ENCODE data around the gene EFEMP2. TPM values are rescaled to one million over a fixed set of nuclear protein-coding genes. Genes with fewer than 3 reads are reported as not detected.

EFEMP2 gene
- total and polyA plus RNA-seq, 10 of the 15 experiments (the other 5 are each of a cell fraction or from before 2014, with no cell fraction given): 0.24 to 13.2 (median 1.3) TPM; not detected in 1

DNA sequence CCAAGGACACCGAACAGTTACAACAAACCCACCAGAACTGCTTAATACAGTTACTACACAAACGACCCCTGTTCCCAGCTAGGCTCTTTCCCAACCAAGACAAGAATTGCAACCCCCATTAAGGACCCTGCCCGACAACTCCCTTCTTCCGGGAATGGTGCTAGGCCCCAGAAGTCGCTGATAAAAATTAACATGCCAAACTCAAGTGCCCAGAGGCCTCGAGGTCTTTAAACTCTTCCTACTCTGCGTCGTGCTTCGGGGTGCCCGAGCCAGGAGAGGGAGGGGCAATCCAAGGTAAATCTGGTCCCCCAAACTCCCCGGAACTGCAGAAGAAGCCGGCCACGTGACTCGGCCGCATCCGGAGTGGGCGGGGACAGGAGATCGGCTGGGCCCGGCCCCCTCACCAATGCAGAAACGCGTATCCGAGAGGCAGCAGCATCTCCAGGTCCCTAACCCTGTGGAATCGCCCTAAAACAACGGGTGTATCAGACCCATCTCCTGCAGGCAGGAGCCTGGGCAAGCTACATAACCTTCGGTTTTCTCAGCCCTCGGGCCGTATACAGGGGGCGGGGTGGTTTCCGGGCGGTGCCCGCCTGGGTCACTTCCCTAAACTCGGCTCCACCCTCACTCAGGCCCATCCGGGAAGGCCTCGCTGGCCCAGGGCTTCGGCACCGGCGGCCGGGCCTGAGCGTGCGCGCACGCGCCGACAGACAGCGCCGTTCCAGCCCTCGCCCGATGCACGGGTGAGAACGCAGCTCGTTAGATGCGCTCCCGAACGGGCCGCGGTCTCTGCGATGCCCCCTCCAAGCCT lies 15.7 kb downstream of the EFEMP2 start (continued):
- TF ChIP-seq, protein P1, sequence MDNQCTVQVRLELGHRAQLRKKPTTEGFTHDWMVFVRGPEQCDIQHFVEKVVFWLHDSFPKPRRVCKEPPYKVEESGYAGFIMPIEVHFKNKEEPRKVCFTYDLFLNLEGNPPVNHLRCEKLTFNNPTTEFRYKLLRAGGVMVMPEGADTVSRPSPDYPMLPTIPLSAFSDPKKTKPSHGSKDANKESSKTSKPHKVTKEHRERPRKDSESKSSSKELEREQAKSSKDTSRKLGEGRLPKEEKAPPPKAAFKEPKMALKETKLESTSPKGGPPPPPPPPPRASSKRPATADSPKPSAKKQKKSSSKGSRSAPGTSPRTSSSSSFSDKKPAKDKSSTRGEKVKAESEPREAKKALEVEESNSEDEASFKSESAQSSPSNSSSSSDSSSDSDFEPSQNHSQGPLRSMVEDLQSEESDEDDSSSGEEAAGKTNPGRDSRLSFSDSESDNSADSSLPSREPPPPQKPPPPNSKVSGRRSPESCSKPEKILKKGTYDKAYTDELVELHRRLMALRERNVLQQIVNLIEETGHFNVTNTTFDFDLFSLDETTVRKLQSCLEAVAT (IDR thresholded peaks at IDR 0.05): 0 out of 2 replicates have a peak, but pooled peaks have one; percentile 51
- TF ChIP-seq KDM1A (IDR thresholded peaks at IDR 0.05; ENCODE audit: borderline replicate concordance): no peak
- TF ChIP-seq SMAD5 (IDR thresholded peaks at IDR 0.05; ENCODE audit: low read depth): peak; percentile 71; the same call in 1 of the 2 replicates
- TF ChIP-seq, protein P2, sequence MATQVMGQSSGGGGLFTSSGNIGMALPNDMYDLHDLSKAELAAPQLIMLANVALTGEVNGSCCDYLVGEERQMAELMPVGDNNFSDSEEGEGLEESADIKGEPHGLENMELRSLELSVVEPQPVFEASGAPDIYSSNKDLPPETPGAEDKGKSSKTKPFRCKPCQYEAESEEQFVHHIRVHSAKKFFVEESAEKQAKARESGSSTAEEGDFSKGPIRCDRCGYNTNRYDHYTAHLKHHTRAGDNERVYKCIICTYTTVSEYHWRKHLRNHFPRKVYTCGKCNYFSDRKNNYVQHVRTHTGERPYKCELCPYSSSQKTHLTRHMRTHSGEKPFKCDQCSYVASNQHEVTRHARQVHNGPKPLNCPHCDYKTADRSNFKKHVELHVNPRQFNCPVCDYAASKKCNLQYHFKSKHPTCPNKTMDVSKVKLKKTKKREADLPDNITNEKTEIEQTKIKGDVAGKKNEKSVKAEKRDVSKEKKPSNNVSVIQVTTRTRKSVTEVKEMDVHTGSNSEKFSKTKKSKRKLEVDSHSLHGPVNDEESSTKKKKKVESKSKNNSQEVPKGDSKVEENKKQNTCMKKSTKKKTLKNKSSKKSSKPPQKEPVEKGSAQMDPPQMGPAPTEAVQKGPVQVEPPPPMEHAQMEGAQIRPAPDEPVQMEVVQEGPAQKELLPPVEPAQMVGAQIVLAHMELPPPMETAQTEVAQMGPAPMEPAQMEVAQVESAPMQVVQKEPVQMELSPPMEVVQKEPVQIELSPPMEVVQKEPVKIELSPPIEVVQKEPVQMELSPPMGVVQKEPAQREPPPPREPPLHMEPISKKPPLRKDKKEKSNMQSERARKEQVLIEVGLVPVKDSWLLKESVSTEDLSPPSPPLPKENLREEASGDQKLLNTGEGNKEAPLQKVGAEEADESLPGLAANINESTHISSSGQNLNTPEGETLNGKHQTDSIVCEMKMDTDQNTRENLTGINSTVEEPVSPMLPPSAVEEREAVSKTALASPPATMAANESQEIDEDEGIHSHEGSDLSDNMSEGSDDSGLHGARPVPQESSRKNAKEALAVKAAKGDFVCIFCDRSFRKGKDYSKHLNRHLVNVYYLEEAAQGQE (IDR thresholded peaks at IDR 0.05; ENCODE audit: low read depth, low read length): no peak
- TF ChIP-seq YY1 (IDR thresholded peaks at IDR 0.05; ENCODE audit: low read depth, low read length): no peak
- no peak for TF ChIP-seq FOXM1 (IDR thresholded peaks at IDR 0.05; ENCODE audit: low read depth, low read length)
- no peak for TF ChIP-seq SUPT20H (IDR thresholded peaks at IDR 0.05; ENCODE audit: borderline replicate concordance, control insufficient read depth, low read depth, low read length)
- TF ChIP-seq CEBPB (IDR thresholded peaks at IDR 0.05; ENCODE audit: borderline replicate concordance in 1 of 2, low read depth in 2 of 2, low read length in 2 of 2): no peak
- no peak for TF ChIP-seq RFX5 (IDR thresholded peaks at IDR 0.05; ENCODE audit: low read depth, low read length)
- no peak for TF ChIP-seq ZNF24 (IDR thresholded peaks at IDR 0.05)
- no peak for TF ChIP-seq GABPA (IDR thresholded peaks at IDR 0.05; ENCODE audit: low read depth)
- TF ChIP-seq, protein P3, sequence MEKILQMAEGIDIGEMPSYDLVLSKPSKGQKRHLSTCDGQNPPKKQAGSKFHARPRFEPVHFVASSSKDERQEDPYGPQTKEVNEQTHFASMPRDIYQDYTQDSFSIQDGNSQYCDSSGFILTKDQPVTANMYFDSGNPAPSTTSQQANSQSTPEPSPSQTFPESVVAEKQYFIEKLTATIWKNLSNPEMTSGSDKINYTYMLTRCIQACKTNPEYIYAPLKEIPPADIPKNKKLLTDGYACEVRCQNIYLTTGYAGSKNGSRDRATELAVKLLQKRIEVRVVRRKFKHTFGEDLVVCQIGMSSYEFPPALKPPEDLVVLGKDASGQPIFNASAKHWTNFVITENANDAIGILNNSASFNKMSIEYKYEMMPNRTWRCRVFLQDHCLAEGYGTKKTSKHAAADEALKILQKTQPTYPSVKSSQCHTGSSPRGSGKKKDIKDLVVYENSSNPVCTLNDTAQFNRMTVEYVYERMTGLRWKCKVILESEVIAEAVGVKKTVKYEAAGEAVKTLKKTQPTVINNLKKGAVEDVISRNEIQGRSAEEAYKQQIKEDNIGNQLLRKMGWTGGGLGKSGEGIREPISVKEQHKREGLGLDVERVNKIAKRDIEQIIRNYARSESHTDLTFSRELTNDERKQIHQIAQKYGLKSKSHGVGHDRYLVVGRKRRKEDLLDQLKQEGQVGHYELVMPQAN (conservative IDR thresholded peaks at IDR 0.05): peak; percentile 78; the same call in 1 of the 2 replicates
- TF ChIP-seq, protein P4, sequence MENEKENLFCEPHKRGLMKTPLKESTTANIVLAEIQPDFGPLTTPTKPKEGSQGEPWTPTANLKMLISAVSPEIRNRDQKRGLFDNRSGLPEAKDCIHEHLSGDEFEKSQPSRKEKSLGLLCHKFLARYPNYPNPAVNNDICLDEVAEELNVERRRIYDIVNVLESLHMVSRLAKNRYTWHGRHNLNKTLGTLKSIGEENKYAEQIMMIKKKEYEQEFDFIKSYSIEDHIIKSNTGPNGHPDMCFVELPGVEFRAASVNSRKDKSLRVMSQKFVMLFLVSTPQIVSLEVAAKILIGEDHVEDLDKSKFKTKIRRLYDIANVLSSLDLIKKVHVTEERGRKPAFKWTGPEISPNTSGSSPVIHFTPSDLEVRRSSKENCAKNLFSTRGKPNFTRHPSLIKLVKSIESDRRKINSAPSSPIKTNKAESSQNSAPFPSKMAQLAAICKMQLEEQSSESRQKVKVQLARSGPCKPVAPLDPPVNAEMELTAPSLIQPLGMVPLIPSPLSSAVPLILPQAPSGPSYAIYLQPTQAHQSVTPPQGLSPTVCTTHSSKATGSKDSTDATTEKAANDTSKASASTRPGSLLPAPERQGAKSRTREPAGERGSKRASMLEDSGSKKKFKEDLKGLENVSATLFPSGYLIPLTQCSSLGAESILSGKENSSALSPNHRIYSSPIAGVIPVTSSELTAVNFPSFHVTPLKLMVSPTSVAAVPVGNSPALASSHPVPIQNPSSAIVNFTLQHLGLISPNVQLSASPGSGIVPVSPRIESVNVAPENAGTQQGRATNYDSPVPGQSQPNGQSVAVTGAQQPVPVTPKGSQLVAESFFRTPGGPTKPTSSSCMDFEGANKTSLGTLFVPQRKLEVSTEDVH (IDR thresholded peaks at IDR 0.05; ENCODE audit: low read depth, partially characterized antibody): peak; percentile 85

All from GM12878 (cell line).